MM.1S (cell line): ENCODE measurements around the gene LARGE1.
A peak's percentile ranks its signal among the peaks of the same experiment; 100 is the strongest.

ENCODE experiments used
- EZH2 ChIP-seq: fragments of 300-600 bp; sonication (generic); optimal IDR thresholded peaks from 2 replicates; pipeline ENCODE3; 2017; ENCODE audit warnings: low read depth, mild to moderate bottlenecking, antibody characterized with exemption, low read length, mixed read lengths
- TF ChIP-seq, protein P1 (sequence below): fragments of 300-600 bp; sonication (generic); IDR thresholded peaks from 2 replicates; pipeline ENCODE4 v1.5.1; 2016; ENCODE audit warnings: antibody characterized with exemption, low read length, mixed read lengths

GRCh38 chr22:33829546-33830280 lies 90.6 kb downstream of the LARGE1 start:
- TF ChIP-seq, protein P1, sequence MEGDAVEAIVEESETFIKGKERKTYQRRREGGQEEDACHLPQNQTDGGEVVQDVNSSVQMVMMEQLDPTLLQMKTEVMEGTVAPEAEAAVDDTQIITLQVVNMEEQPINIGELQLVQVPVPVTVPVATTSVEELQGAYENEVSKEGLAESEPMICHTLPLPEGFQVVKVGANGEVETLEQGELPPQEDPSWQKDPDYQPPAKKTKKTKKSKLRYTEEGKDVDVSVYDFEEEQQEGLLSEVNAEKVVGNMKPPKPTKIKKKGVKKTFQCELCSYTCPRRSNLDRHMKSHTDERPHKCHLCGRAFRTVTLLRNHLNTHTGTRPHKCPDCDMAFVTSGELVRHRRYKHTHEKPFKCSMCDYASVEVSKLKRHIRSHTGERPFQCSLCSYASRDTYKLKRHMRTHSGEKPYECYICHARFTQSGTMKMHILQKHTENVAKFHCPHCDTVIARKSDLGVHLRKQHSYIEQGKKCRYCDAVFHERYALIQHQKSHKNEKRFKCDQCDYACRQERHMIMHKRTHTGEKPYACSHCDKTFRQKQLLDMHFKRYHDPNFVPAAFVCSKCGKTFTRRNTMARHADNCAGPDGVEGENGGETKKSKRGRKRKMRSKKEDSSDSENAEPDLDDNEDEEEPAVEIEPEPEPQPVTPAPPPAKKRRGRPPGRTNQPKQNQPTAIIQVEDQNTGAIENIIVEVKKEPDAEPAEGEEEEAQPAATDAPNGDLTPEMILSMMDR, result peak; percentile 34
- TF ChIP-seq EZH2, result no peak
